SKM-1 (cell line): ENCODE measurements around the gene MAB21L2.
"Not testable (repeated sequence)": the region's sequence is repeated elsewhere in the genome, so short reads cannot be mapped to it uniquely, and the experiment has no call there.

Source experiments
- DNase-seq: peaks from one replicate; lab custom pipeline; 2025; ENCODE audit not compliant: unreplicated experiment; lab: John Stamatoyannopoulos, UW

MAB21L2 gene

DNA sequence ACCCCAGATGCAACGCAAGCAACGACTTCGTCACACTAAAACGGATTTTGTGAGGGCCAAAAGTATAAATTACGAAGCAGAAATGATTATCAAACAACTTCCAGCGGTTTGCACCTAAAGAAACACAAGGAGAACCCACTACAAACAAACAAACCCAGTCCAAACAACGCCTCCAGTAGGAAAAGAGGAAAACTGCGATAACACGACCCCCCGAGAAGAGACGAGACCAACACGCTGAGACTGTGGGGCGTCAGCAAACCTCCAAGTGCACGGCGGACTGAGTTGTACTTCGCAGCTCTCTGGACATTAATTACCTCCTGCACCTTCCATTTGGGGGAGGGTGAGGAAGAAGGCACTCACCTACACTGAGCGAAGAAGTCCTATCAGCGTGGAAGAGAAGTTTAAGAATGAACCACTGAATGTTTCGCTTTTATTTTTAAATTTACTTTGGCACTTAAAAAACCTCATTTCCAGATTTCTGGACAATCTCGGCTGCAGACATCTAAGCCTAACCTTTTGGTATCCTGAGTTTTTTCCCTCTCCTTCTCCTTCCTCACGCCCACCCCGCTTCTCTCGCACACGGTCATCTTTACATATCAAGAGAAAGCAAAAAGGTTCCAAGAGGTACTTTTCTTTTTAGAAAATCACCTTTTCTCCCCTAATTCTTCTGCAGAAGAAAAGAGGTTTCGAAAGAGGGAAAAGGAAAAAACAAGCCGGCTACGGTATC is at the start of gene MAB21L2:
Gene MAB21L2 (plus strand): TSS at position 6 of the 727 bp plus-strand sequence. CDS start 879 bp downstream, outside the sequence.
- no peak for DNase-seq

DNA sequence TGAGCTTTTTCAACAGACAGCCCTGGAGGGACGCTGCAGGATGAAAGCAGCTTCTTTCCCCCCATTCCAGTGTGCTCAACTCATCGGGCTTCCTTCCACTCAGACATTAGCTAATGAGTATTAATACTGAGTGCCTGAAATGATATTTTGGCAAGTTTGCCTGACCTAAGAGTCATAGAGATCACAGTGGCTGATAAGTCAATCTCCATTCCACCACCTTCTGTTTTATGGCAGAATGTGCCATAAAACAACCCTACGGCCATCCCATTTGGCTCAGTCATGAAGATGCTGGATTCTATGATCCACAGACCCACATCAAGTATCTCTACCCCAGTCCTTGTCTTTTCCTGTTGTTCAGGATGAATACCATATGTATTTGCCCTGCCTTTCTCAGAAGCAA is 48.3 kb upstream of the MAB21L2 start:
- no peak for DNase-seq

DNA sequence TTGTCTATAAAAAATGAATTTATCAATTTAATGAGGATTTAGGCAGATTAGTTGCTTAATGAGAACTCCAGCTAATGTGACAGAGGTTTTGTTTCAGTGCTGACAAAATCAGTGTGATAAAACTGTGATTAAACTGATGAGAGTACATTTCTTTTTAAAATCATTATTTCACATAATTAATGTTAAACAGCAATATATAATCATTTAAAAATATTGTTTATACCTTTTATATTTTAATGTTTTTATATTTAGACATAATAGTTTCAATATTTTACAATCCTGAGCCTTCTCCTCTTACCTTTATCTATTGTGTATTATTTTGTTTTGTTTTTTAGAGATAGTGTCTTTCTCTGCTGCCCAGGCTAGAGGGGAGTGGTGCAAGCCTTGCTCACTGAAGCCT is 47.1 kb upstream of the MAB21L2 start:
- DNase-seq: no peak

DNA sequence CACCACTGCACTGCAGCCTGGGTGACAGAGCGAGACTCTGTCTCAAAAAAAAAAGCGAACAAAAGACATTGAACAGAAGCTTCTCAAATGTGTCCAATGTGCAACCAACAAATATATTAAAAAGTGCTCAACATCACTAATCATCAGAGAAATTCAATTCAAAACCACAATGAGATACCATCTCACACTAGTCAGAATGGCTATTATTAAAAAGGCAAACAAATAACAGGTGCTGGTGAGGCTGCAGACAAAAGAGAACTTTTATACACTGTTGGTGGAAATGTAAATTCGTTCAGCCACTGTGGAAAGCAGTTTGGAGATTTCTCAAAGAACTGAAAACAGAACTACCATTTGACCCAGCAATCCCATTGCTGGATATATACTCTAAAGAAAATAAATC is 44.0 kb upstream of the MAB21L2 start:
- DNase-seq: not testable (repeated sequence)

DNA sequence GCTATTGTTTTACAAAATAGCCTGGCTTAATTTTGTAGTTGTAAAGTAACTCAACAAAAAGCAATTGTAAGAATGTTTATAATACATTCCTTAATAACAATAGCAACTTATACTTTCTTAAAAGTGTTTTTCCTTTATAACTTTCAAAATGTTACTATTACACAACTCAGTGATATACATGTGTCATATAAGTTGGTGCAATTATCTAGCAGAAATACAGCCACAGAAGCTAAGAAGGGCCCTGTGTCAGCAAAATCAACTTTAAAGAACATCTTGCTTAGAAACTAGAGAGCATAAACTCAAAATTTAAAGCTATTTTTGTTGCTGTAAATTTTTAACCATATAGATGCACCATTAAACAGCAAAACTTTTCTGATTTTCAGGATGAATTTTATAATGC is 41.4 kb upstream of the MAB21L2 start:
- no peak for DNase-seq

DNA sequence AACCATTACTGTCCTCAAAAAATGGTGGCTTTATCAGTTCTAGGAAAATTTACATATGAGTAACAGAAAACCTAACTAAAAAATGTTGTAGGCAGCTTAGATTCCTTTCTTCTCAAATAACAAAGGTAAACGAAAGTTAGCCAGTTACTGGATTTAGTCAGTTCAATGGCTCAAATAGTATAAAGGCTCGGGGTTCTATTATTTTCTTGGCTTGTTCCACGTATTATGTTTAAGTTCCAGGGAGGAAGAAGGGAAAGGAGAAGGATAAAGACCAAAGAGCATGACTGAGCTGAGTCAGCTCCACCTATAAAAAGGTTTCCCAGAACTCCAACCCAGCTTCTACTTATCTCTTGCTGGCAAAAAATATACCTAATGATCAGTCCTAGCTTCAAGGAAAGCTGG is 41.0 kb upstream of the MAB21L2 start:
- no peak for DNase-seq

DNA sequence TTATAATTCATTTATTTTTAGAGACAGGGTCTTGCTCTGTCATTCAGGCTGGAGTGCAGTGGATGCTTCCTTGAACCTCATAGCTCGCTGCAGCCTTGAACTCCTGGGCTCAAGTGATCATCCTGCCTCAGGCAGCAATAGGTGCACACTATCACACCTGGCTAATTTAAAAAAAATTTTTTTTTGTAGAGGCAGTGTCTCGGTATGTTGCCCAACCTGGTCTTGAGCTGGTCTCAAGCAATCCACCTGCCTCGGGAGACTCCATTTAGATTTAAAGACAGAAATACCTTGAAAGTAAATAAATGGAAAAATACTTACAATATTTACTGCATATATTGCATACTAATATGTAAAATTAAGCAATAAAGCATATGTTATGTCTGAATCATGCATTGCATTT is 40.3 kb upstream of the MAB21L2 start:
- no peak for DNase-seq

DNA sequence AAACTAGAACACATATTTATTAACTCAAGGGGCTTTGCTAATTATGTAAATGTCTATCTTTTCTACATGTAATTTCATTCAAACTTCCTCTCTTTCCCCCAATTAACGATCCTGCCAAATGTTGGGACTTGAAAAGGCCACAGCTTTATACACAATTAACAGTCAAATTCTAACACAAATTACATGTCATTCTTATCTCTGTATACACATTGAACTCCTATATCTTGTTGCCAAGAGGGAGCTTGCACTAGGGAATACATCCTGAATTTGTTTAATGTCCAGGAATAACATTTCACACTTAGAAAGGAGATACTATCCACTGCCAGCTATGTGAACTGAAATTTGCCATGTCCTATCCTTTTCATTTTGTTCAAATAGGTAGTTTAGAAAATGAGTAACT is 38.9 kb upstream of the MAB21L2 start:
- DNase-seq: no peak

DNA sequence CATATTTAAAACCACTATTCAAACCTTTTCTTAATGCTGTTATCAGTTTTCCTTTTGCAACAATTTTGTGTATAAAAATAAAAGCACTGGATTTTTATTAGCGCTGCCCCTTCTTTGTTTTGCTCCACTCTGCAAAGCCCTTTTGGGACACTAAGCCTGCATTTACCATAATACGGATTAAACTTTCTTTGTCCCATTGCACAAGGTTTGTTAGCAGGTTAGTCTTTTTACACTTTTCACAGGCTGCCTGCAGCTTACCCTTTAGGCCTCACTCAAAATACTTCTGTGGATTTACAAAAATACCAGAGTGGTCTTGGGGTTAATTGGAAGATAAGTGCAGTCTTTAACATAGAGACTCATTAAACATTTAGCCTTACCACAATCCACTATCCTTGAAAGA is 35.7 kb upstream of the MAB21L2 start:
- DNase-seq: no peak

DNA sequence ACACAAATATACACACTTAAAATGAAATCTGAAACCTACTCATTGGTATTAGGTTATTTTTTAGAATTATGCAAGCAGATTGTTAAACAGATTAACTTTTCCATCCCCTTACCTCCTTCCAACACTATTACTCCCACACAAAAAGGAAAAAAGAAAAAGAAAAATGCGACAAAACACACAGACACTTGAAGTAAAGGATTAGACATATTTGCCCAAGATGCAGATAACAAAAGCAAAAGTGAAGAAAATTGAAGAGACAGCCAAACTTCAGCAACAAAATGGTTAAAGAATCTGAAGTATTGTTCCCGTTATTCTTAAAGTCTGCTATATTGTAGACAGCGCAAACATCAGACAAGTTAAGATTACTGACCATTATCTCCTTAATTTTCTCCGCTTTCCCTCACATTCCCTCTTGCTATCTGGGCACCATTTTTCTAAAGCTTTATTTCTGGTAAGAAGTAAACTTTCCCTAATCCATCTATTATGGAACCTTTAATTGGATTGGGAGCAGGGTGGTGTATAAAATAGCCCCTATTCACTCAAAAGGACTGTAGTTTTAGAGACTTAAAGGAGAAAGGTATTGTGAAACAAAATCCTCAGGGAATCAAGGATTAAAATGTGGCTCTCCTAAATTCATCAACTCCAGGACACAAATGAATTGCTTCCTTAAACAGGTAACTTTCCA is 34.7 kb upstream of the MAB21L2 start:
- DNase-seq: no peak

DNA sequence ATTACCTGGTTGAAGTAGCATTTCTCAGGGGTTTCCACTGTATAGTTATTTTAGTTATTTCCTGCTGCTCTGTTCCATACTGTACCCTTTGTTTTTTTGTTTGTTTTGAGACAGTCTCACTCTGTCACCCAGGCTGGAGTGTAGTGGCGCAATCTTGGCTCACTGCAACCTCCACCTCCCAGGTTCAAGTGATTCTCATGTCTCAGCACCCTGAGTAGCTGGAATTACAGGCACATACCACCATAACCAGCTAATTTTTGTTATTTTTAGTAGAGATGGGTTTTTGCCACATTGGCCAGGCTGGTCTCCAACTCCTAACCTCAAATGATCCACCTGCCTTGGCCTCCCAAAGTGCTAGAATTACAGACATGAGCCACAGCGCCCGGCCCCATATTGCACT is 24.1 kb upstream of the MAB21L2 start:
- DNase-seq: not testable (repeated sequence)

DNA sequence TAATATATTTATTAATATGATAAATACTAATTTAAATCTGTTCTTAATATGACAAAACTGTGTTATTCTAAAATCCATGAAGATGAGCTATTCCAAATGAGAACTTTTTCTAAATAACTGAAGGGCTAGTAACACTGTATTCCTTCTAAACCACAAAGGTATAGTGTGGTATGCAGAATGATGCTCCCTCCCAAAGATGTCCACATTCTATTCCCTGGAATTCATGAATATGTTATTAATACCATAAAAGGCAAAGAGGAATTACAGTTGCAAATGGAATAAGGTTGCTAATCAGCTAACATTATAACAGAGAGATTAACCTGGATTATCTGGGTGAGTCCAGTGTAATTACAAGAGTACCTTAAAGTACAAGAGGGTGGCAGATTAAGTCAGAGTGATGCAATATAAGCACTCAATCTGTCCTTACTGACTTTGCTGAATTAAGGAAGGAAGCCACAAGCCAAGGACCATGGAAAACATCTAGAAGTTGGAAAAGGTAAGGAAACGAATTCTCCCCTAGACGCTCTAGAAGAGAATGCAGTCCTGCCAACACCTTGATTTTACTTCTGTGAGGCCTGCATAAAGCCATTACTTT is 20.7 kb upstream of the MAB21L2 start:
- no peak for DNase-seq

DNA sequence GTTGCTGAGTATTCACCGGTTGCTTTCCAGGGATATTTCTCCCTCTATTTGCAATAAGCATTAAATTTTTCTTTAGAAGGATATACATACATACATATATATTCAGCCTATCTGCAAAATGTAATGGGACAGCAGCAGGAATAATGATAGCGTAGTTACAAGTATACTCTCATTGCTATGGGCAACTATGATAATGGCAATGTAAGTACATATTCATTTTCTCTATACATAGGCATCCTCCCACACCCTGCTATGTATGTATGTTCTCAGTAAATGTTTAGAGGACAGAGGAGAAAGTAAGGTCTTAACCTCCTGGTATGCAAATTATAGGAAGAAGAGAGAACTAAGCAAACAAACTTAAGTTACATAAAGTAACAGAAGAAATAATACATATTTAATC is 19.7 kb upstream of the MAB21L2 start:
- no peak for DNase-seq

DNA sequence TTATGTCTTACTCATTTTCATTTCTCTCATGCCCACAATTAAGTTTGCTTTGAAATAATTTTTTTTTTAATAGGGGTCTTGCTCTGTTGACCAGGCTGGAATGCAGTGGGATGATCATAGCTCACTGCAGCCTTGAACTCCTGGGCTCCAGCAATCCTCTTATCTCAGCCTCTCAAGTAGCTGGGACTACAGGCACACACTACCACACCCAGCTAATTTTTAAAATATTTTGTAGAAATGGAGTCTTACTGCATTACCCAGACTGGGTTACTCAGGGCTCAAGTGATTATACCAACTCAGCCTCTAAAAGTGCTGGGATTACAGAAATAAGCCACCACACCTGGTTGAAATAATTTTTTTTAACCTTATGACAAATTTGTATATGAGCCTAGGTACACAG is 19.2 kb upstream of the MAB21L2 start:
- no peak for DNase-seq

DNA sequence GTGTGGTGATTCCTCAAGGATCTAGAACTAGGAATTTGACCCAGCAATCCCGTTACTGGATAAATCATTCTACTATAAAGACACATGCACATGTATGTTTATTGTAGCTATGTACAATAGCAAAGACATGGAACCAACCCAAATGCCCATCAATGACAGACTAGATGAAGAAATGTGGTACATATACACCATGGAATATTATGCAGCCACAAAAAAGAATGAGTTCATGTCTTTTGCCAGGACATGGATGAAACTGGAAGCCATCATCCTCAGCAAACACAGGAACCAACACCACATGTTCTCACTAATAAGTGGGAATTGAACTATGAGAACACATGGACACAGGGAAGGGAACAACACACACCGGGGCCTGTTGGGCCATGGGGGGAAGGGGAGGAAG is 17.0 kb upstream of the MAB21L2 start:
- DNase-seq: not testable (repeated sequence)

DNA sequence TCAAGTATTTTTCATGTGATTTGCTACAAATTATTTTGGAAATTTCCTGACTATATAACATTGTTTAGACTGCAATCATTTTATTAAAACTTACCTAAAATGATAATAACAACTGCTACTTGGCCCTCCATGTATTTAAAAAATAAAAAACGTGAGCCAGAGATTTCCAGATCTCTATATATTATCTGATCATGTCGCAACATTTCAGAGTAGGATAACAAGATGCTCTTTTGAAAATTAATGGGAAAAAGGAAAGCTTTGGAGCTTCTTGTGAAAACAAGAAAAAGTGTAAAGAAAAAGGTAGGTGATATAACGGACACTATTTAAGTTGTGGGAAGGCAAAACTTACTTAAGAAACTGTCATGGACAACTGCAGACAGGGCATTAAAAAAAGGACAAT is 14.9 kb upstream of the MAB21L2 start:
- no peak for DNase-seq

DNA sequence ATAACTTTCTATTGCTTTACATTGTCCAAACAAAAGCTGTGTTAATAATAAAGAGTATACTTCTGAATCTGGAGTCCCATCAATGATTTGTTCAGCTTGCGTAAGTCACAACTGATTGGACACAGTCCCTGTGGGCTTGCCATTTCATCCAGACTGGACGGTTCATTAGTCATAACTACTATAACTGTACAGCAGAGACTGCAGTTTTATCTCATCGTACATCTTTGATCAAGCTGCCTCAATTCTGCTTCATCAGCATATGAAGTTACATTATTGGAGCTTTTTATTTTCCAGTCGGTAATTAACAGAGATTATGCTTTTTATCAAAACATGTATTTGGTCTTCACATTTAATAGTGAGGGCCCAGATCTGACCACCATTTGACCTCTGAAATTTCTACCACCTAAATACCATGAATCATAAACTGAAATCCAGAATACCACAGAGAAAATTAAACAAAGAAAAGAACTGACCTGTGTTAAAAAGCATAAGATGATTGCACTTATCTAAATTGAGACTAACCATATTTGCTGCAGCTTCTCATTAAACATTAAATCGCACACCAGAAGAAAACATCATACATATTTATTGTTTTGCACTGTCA is 12.5 kb upstream of the MAB21L2 start:
- no peak for DNase-seq

DNA sequence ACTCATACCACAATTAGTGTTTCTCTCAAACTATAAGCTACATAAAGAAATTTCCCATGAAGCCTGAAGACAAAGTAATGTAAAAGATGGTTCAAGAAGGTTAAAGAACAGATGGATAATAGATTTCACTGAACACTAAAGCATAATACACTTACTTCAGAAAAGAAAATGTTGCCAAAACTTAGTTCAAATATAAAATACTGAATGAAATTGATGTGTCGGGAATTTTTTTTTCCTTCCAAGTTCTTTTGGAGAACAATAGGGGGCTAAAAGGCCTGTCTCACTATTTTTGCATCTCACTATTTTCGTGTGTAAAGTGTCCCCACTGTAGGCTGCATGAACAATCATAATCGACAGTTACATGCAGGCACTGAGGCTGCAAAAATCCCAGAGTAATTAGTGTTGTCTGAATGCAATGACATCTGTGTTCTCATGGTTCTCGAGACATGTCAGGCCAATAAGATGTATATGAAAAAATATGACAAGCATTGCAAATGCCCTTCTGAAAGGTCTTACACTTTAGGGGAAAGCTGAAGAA is 11.9 kb upstream of the MAB21L2 start:
- DNase-seq: no peak

DNA sequence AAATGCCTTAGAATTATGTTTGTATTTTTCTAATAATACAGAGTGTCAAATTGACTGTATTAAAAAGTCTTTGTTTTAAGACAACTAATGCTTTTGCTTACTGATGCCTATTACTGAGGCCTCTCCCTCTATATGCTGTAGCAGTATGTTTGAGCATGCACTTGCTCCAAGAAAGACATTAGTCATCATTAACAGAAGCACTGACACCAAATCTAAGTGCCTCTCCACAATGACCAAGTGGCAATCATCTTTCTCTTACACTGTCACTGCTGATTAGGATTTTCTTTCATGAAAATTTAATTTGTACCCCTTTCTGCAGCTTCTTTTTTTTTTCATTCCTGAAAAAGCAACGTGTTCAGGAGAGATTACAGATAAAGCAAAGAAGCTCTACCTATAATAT is 11.1 kb upstream of the MAB21L2 start:
- no peak for DNase-seq

DNA sequence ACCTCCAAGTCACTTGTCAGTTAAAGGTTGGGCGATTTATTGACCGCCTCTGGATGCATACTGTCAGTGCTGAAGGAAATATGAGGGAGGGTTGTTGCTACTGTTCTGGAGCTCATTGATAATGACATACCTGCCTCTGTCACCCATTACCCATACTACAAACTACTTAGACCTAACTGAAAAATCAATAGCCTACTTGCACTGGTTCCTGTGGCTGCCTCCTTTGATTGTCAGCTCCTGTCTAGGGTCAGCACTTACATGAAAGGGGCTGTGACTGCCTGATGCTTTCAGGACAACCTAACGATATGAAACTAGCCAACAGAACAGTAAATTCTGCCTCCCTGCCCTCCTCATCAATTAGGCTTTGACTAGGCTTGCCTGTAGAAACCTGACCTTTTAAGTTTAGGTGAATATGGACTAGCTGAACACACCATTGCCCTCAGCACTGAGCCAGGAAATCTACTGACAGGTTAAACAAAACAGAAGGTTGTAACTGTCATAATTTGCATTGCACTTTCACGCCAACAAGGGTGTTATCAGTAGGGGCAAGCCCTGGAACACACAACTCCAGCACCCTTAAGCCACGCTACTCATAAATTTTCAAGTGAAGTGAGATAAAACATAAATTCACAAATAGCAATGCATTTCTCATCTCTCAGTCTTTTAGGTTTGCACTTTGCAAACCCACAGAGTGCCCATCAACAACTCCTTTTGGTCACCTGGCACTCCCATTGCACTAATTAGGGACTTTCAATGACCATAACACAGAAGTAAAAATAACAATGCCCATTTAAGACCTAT is 9.0 kb upstream of the MAB21L2 start:
- DNase-seq: no peak

DNA sequence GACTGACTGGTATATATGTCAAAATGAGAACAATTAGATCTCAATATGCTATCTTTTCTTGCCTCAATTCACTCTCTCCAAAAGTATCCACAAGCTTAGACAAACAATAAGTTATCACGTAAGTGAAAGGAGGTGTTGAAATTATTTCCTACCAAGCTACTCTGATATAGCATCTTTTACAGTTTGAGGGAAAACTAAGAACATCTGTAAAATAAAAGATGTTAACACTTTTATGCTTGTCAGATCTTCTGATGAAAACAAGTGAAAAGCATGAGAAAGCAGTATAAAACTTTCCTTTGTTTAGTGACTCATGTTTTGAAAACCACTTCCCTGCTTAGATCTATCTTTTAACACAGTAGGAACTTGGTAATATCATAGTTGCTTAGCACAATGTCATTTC is 8.4 kb upstream of the MAB21L2 start:
- no peak for DNase-seq
